B cell (primary cell): ENCODE results near the gene OLFM4. TPM values are rescaled to one million over a fixed set of nuclear protein-coding genes. Genes with fewer than 3 reads are reported as not detected.

Experiments used
- ATAC-seq: fragments of 200-7000 bp; cut with Tn5 transposase; one replicate; pipeline ENCODE4 v1.10.0; 2021; ENCODE audit warnings: low read depth, mild to moderate bottlenecking, moderate number of reproducible peaks, moderate library complexity
- CTCF ChIA-PET: fragments of 350-600 bp; sonication (Branson Sonifier 250); formaldehyde crosslinking; loops from one replicate; lab custom pipeline; 2021; ENCODE audit warnings: antibody characterized with exemption, inconsistent platforms; lab: Charles Lee
- POLR2A ChIA-PET: fragments of 350-600 bp; sonication (Branson Sonifier 250); formaldehyde crosslinking; loops from one replicate; lab custom pipeline; 2021; ENCODE audit warnings: antibody characterized with exemption; lab: Charles Lee
- DNase-seq: peaks from one replicate; pipeline ENCODE4 v3.0.0; 2013
- H2AFZ ChIP-seq: 2 replicates; pipeline ENCODE4 v1.6.1; 2012; ENCODE audit warnings: mild to moderate bottlenecking, low read depth, low read length; ENCODE audit not compliant: insufficient read depth, poor library complexity, severe bottlenecking
- H3K27ac ChIP-seq, 2 donors: 1 replicate in 1 of 2; 2 replicates in 1 of 2; pipeline ENCODE4 v1.5.1; 2012 to 2013; ENCODE audit warnings: low read length in 2 of 2, mild to moderate bottlenecking in 2 of 2, moderate library complexity in 1 of 2
- H3K27me3 ChIP-seq, 4 experiments: fragments of 200-600 bp in 1 of 4; sonication (generic) in 1 of 4; replicated peaks in 1 of 4; 1 replicate in 2 of 4; 2 replicates in 2 of 4; pipeline versions ENCODE4 v1.6.1 to v1.7.0; 2013 to 2016; ENCODE audit warnings: low read length in 3 of 4, mild to moderate bottlenecking in 2 of 4, mixed read lengths in 1 of 4, moderate library complexity in 1 of 4; ENCODE audit not compliant: insufficient read depth in 4 of 4, control insufficient read depth in 3 of 4; ENCODE audit errors: control extremely low read depth in 1 of 4
- H3K36me3 ChIP-seq, 2 experiments: replicated peaks in 1 of 2; 1 replicate in 1 of 2; 2 replicates in 1 of 2; pipeline versions ENCODE4 v1.6.1 to v1.7.1; 2013; ENCODE audit warnings: low read length in 1 of 2; ENCODE audit not compliant: insufficient read depth in 2 of 2, control insufficient read depth in 1 of 2; ENCODE audit errors: control extremely low read depth in 1 of 2, extremely low read depth in 1 of 2
- H3K4me1 ChIP-seq, 2 donors: fragments of 200-600 bp in 1 of 2; sonication (generic) in 1 of 2; 1 replicate in 1 of 2; 2 replicates in 1 of 2; pipeline versions ENCODE4 v1.5.1 to v1.6.1; 2013 to 2017; ENCODE audit warnings: low read length in 2 of 2; ENCODE audit not compliant: control insufficient read depth in 2 of 2, insufficient read depth in 2 of 2
- H3K4me2 ChIP-seq: replicated peaks from 2 replicates; pipeline ENCODE3; 2012; ENCODE audit warnings: mild to moderate bottlenecking, low read depth, low read length; ENCODE audit not compliant: poor library complexity, severe bottlenecking
- H3K4me3 ChIP-seq, 5 experiments: fragments of 200-600 bp in 1 of 5; sonication (generic) in 1 of 5; 1 replicate in 3 of 5; 2 replicates in 2 of 5; pipeline versions ENCODE4 v1.5.1 to v1.7.0; 2011 to 2016; ENCODE audit warnings: low read length in 4 of 5, mild to moderate bottlenecking in 4 of 5, low read depth in 2 of 5, control low read depth in 1 of 5, moderate library complexity in 1 of 5; ENCODE audit not compliant: insufficient read depth in 1 of 5; ENCODE audit errors: control extremely low read depth in 1 of 5, extremely low read depth in 1 of 5
- H3K79me2 ChIP-seq: fragments of 200-600 bp; sonication (generic); one replicate; pipeline ENCODE4 v1.6.0; 2016; ENCODE audit warnings: low read length; ENCODE audit not compliant: control insufficient read depth, insufficient read depth
- H3K9ac ChIP-seq: fragments of 200-600 bp; sonication (generic); 2 replicates; pipeline ENCODE4 v1.6.1; 2017; ENCODE audit warnings: mild to moderate bottlenecking, low read length, moderate library complexity
- H3K9me3 ChIP-seq, 3 donors: one replicate each; pipeline versions ENCODE4 v1.6.1 to v1.7.1; 2013; ENCODE audit warnings: low read length in 2 of 3; ENCODE audit not compliant: control insufficient read depth in 2 of 3, insufficient read depth in 1 of 3; ENCODE audit errors: control extremely low read depth in 1 of 3
- H4K20me1 ChIP-seq: 2 replicates; pipeline ENCODE4 v1.6.0; 2012; ENCODE audit warnings: mild to moderate bottlenecking, low read length; ENCODE audit not compliant: insufficient read depth, control insufficient read depth, poor library complexity, severe bottlenecking
- H3K27ac Mint-ChIP-seq: one replicate; pipeline ENCODE4 v1.8.0; 2021; ENCODE audit warnings: mixed read lengths
- H3K27me3 Mint-ChIP-seq: one replicate; pipeline ENCODE4 v1.8.0; 2021; ENCODE audit warnings: mixed read lengths
- H3K4me1 Mint-ChIP-seq: one replicate; pipeline ENCODE4 v1.8.0; 2021; ENCODE audit warnings: mixed read lengths
- H3K4me3 Mint-ChIP-seq: one replicate; pipeline ENCODE4 v1.8.0; 2021; ENCODE audit warnings: mixed read lengths
- H3K9me3 Mint-ChIP-seq: one replicate; pipeline ENCODE4 v1.8.0; 2022; ENCODE audit warnings: mixed read lengths; ENCODE audit not compliant: insufficient read depth
- CTCF ChIP-seq: fragments of 200-600 bp; IDR thresholded peaks from one replicate; pipeline ENCODE4 v1.8.0; 2022; ENCODE audit warnings: antibody characterized with exemption, mild to moderate bottlenecking
- EZH2 ChIP-seq: IDR thresholded peaks from 2 replicates; pipeline ENCODE4 v1.6.1; 2012; ENCODE audit warnings: borderline replicate concordance, low read depth, mild to moderate bottlenecking, moderate library complexity, low read length; ENCODE audit not compliant: insufficient read depth, poor library complexity, severe bottlenecking
- WGBS: methylation state at CpG from one replicate; pipeline ENCODE4 v1.1.5; 2013; ENCODE audit warnings: missing lambda C conversion rate; ENCODE audit not compliant: insufficient coverage; 5-methylcytosine and 5-hydroxymethylcytosine counted together
- intact Hi-C: fragments of 100-400 bp; cut with micrococcal nuclease; formaldehyde crosslinking; loops from one replicate; pipeline ENCODE4 v1.10.0; 2022
- polyA plus RNA-seq: library from polyadenylated mRNA; depleted of rRNA; stranded (reverse); fragments of >200 nt; gene quantifications from 2 replicates; pipeline ENCODE4 v1.2.3, GENCODE V29; 2012
- total RNA-seq, 2 donors: library from RNA; stranded (reverse); fragments of 120-200 nt in 1 of 2; gene quantifications; 1 replicate in 1 of 2; 2 replicates in 1 of 2; pipeline versions ENCODE4 v1.2.3 to v1.2.4, GENCODE V29; 2013 to 2022

OLFM4 gene
- total and polyA plus RNA-seq, 2 donors (not counting 1 experiment from before 2014, with no cell fraction given), result not detected

- Histone ChIP-seq H4K20me1 (no peaks in the 10 kb centered on the region), H3K27me3 (no peaks in the 10 kb centered on the region), H2AFZ (no peak overlapping the region), H3K4me3 (no peak overlapping the region), H3K9me3 (peaks cover 0 to 2% (median 0%) of the 10 kb centered on the region in 3 donors), H3K4me1 (no peaks in the 10 kb centered on the region), H3K79me2 (no peaks in the 10 kb centered on the region), H3K4me2 (no peak overlapping the region), H3K36me3 (no peaks in the 10 kb centered on the region), H3K9ac (no peak overlapping the region), H3K27ac (no peak overlapping the region)
- H3K4me1 Mint-ChIP-seq, result no peaks in the 10 kb centered on the region
- ChIA-PET POLR2A (no interaction called here), CTCF (no interaction called here)
- no peaks in the 10 kb centered on the region for H3K9me3 Mint-ChIP-seq
- no peak overlapping the region for H3K4me3 Mint-ChIP-seq
- TF ChIP-seq CTCF, result no peak
- no peak for TF ChIP-seq EZH2
- DNase-seq (no peak), ATAC-seq (no peak)
- WGBS, result 90% methylated on average over 7 of the region's 12 CpGs
- no peaks in the 10 kb centered on the region for H3K27me3 Mint-ChIP-seq
- no peak overlapping the region for H3K27ac Mint-ChIP-seq
- intact Hi-C loops, result no loop called here
Measured at GRCh38 chr13:53005626-53006025, 23.0 kb upstream of the OLFM4 start.

- no peak overlapping the region for H2AFZ ChIP-seq
- no peaks in the 10 kb centered on the region for H4K20me1 ChIP-seq
- no peak for TF ChIP-seq EZH2
- TF ChIP-seq CTCF, result no peak
- Mint-ChIP-seq H3K27ac (no peak overlapping the region), H3K4me1 (peaks cover 1% of the 10 kb centered on the region), H3K4me3 (no peak overlapping the region), H3K9me3 (no peaks in the 10 kb centered on the region), H3K27me3 (no peaks in the 10 kb centered on the region)
- no peak overlapping the region for H3K9ac ChIP-seq
- no peak overlapping the region for H3K4me2 ChIP-seq
- 3% methylated on average over 3 of the region's 3 CpGs for WGBS
- peaks cover 0 to 4% (median 0%) of the 10 kb centered on the region in 4 experiments for H3K27me3 ChIP-seq
- no peaks in the 10 kb centered on the region for H3K4me1 ChIP-seq
- DNase-seq, result no peak
- intact Hi-C loops, result no loop called here
- H3K36me3 ChIP-seq, result no peaks in the 10 kb centered on the region
- no peak overlapping the region for H3K4me3 ChIP-seq
- ChIA-PET CTCF (interaction anchor here (0.8 kb wide), 1 partner anchor 40 kb away, joined by 3 read pairs; no protein-coding TSS in a partner anchor), POLR2A (no interaction called here)
- H3K27ac ChIP-seq, result no peak overlapping the region
- H3K9me3 ChIP-seq, result no peaks in the 10 kb centered on the region
- ATAC-seq, result no peak
- H3K79me2 ChIP-seq, result no peaks in the 10 kb centered on the region
Measured at GRCh38 chr13:53007872-53008271, 20.7 kb upstream of the OLFM4 start.
